ENCODE results near the gene DDX10. TPM values are rescaled to one million over a fixed set of nuclear protein-coding genes. Genes with fewer than 3 reads are reported as not detected.

Gene DDX10
- total RNA-seq, 1 experiment from 2014 or later = 48.3 TPM

GRCh38 chr11:108685419-108686130 lies 20.7 kb downstream of the DDX10 start:
- H3T11ph ChIP-seq (ENCODE audit: low read length) = no peak overlapping the region
- H2BK5ac ChIP-seq (ENCODE audit: insufficient read length, low read length) = no peak overlapping the region
- H3K14ac ChIP-seq (ENCODE audit: insufficient read depth, low read length) = no peak overlapping the region
- Mint-ChIP-seq H3K36me3 (ENCODE audit: insufficient read depth in 1 of 3, low read depth in 3 of 3) (peaks cover 38 to 66% (median 43%) of the 10 kb centered on the region in 3 experiments), H3K27ac (no peak overlapping the region), H3K4me3 (no peak overlapping the region), H3K4me1 (no peaks in the 10 kb centered on the region), H3K27me3 (ENCODE audit: low read depth) (no peaks in the 10 kb centered on the region), H3K9me3 (peaks cover 7 to 8% of the 10 kb centered on the region in 2 experiments; a peak in 3 of 5 replicates)
- H4K5ac ChIP-seq (ENCODE audit: insufficient read length, low read depth, low read length) = no peak overlapping the region
- H3K9me3 ChIP-seq (ENCODE audit: control insufficient read depth, low read depth, low read length) = no peaks in the 10 kb centered on the region
- no peak overlapping the region for H3K4ac ChIP-seq (ENCODE audit: low read depth, low read length)
- no peak overlapping the region for H3K27ac ChIP-seq (ENCODE audit: insufficient read length, low read depth, low read length)
- no peak overlapping the region for H4K8ac ChIP-seq (replicated peaks; ENCODE audit: insufficient read length, low read depth, low read length)
- H3K79me1 ChIP-seq (ENCODE audit: insufficient read depth, low read depth, low read length, poor library complexity, severe bottlenecking) = no peaks in the 10 kb centered on the region
- no peak overlapping the region for H3K18ac ChIP-seq (ENCODE audit: insufficient read length, low read depth, low read length)
- no peaks in the 10 kb centered on the region for H3K27me3 ChIP-seq (ENCODE audit: insufficient read depth, low read length)
- H3K56ac ChIP-seq (ENCODE audit: insufficient read length, low read depth, low read length) = no peak overlapping the region
- no peak overlapping the region for H2BK15ac ChIP-seq (ENCODE audit: low read depth, low read length)
- DNase-seq = no peak
- no peak overlapping the region for H4K91ac ChIP-seq (ENCODE audit: insufficient read length, low read depth, low read length)
- no peak overlapping the region for H2BK12ac ChIP-seq (ENCODE audit: insufficient read length, low read depth, low read length)
- H2AFZ ChIP-seq (ENCODE audit: low read length) = no peak overlapping the region
- no peak overlapping the region for H3K23ac ChIP-seq (ENCODE audit: insufficient read length, low read depth, low read length)
- TF ChIP-seq CTCF (conservative IDR thresholded peaks at IDR 0.05) = no peak
- H3K79me2 ChIP-seq (ENCODE audit: insufficient read depth, low read length) = no peaks in the 10 kb centered on the region
- H2AK5ac ChIP-seq (ENCODE audit: insufficient read length, low read length) = no peak overlapping the region
- no peaks in the 10 kb centered on the region for H4K20me1 ChIP-seq (ENCODE audit: control insufficient read depth, insufficient read depth, insufficient read length)
- H3K9ac ChIP-seq (ENCODE audit: extremely low read depth, insufficient read length, low read length) = no peak overlapping the region
- no peak overlapping the region for H2BK20ac ChIP-seq (ENCODE audit: low read depth, low read length, poor library complexity, severe bottlenecking)
- H2BK120ac ChIP-seq (ENCODE audit: low read depth, low read length, poor library complexity, severe bottlenecking) = no peak overlapping the region
- no peak overlapping the region for H3K4me2 ChIP-seq (ENCODE audit: insufficient read depth, insufficient read length, low read length)
- H3K4me1 ChIP-seq (ENCODE audit: insufficient read depth, low read length) = no peaks in the 10 kb centered on the region
- H3K23me2 ChIP-seq (ENCODE audit: insufficient read length, low read depth, low read length, poor library complexity, severe bottlenecking) = no peaks in the 10 kb centered on the region
- WGBS (ENCODE audit: extremely low coverage, insufficient read length, low lambda C conversion rate) = no CpG with 5 or more reads among the region's 7 CpGs
